ENCODE results near the gene POMT1.
"Not testable (repeated sequence)": the region's sequence is repeated elsewhere in the genome, so short reads cannot be mapped to it uniquely, and the experiment has no call there.

POMT1 gene

GRCh38 chr9:131495785-131496184 is 6.9 kb upstream of the POMT1 start:
- DNase-seq (ENCODE audit: low read depth in 3 of 3, low spot score in 1 of 3) = no peak

GRCh38 chr9:131496844-131497405 is 5.8 kb upstream of the POMT1 start:
- no peak for DNase-seq (ENCODE audit: low read depth in 3 of 3, low spot score in 1 of 3)

- DNase-seq (ENCODE audit: low read depth in 3 of 3, low spot score in 1 of 3) = no peak
These were observed 3.4 kb upstream of the POMT1 start for GRCh38 chr9:131499254-131499767.

- peak; percentile 25 to 50 (median 34) for DNase-seq (ENCODE audit: low read depth in 3 of 3, low spot score in 1 of 3)
These were observed 2.3 kb upstream of the POMT1 start for GRCh38 chr9:131500377-131500776.

GRCh38 chr9:131500939-131501541 is 1.7 kb upstream of the POMT1 start:
- DNase-seq (ENCODE audit: low read depth in 3 of 3, low spot score in 1 of 3) = peak in 1 of 3 donors; percentile 28

GRCh38 chr9:131503626-131504465 is 1.1 kb downstream of the POMT1 start:
- DNase-seq (ENCODE audit: low read depth in 3 of 3, low spot score in 1 of 3) = peak in 2 of 3 donors; percentile 22 to 24

- DNase-seq (ENCODE audit: low read depth in 3 of 3, low spot score in 1 of 3) = no peak
These were observed 2.3 kb downstream of the POMT1 start for GRCh38 chr9:131505012-131505411.

- no peak for DNase-seq (ENCODE audit: low read depth in 3 of 3, low spot score in 1 of 3)
These were observed 8.7 kb downstream of the POMT1 start for GRCh38 chr9:131511416-131511815.

- DNase-seq (ENCODE audit: low read depth in 3 of 3, low spot score in 1 of 3) = no peak
These were observed 9.2 kb downstream of the POMT1 start for GRCh38 chr9:131511880-131512279.

- no peak for DNase-seq (ENCODE audit: low read depth in 3 of 3, low spot score in 1 of 3)
These were observed 10.5 kb downstream of the POMT1 start for GRCh38 chr9:131513177-131513576.

GRCh38 chr9:131515559-131516031 is 12.9 kb downstream of the POMT1 start:
- DNase-seq (ENCODE audit: low read depth in 3 of 3, low spot score in 1 of 3) = not testable (repeated sequence)

GRCh38 chr9:131516100-131516499 is 13.4 kb downstream of the POMT1 start:
- no peak for DNase-seq (ENCODE audit: low read depth in 3 of 3, low spot score in 1 of 3)

GRCh38 chr9:131516930-131517329 is 14.2 kb downstream of the POMT1 start:
- DNase-seq (ENCODE audit: low read depth in 3 of 3, low spot score in 1 of 3) = no peak

GRCh38 chr9:131517761-131518190 is 15.1 kb downstream of the POMT1 start:
- no peak for DNase-seq (ENCODE audit: low read depth in 3 of 3, low spot score in 1 of 3)

- no peak for DNase-seq (ENCODE audit: low read depth in 3 of 3, low spot score in 1 of 3)
These were observed 15.8 kb downstream of the POMT1 start for GRCh38 chr9:131518553-131518952.

GRCh38 chr9:131520503-131520902 is 17.8 kb downstream of the POMT1 start:
- DNase-seq (ENCODE audit: low read depth in 3 of 3, low spot score in 1 of 3) = no peak

- DNase-seq (ENCODE audit: low read depth in 3 of 3, low spot score in 1 of 3) = no peak
These were observed 18.5 kb downstream of the POMT1 start for GRCh38 chr9:131521203-131521602.

GRCh38 chr9:131521822-131522221 is 19.1 kb downstream of the POMT1 start:
- no peak for DNase-seq (ENCODE audit: low read depth in 3 of 3, low spot score in 1 of 3)

- no peak for DNase-seq (ENCODE audit: low read depth in 3 of 3, low spot score in 1 of 3)
These were observed 19.8 kb downstream of the POMT1 start for GRCh38 chr9:131522257-131523085.

GRCh38 chr9:131523086-131523388 is 20.3 kb downstream of the POMT1 start:
- no peak for DNase-seq (ENCODE audit: low read depth in 3 of 3, low spot score in 1 of 3)
